ENCODE data around the gene E2F3.

DNA sequence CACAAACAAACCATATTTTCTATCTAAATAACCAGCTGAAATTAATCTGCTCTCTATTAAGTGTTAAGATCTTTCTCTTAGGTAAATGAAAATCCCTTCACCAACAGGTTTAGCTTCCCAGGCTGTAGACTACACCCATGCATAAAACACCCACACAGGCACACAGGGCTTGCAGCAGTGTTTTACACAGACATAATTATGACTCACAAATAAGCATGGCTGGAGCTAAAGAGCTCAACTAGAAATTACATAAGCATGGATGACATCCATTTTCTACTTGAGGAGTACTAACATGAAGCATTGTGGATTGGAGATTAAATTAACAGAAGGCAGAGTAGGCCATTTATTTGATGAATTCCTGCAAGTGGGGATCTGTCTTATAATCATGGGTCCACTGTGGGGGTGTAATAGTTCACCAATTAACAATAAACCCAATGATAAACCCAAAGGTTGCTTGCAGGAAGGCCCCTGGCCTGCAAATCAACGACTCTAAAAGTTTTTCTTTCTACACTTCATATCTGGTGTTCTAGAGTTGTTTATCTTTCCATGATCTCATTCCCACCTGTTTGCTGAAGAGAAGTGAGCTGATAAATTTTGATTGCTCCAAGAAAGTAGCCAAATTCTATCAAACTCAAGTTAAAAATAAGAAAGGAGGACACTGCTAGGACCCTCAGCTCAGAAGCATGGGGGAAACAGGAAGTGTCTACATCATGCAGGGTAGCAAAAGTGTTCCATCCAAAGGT is 33.8 kb upstream of the E2F3 start:
- TF ChIP-seq ZFP30 (CRISPR knock-in tag; IDR thresholded peaks at IDR 0.05) (no peak), PPARA (CRISPR knock-in tag; IDR thresholded peaks at IDR 0.05; ENCODE audit: borderline replicate concordance) (no peak), ZNF565 (CRISPR knock-in tag; conservative IDR thresholded peaks at IDR 0.05; ENCODE audit: low read depth) (no peak), BACH2 (CRISPR knock-in tag; IDR thresholded peaks at IDR 0.05; ENCODE audit: borderline replicate concordance) (no peak), ZC3H10 (CRISPR knock-in tag; IDR thresholded peaks at IDR 0.05) (no peak), RARB (CRISPR knock-in tag; IDR thresholded peaks at IDR 0.05) (no peak), GLIS3 (CRISPR knock-in tag; IDR thresholded peaks at IDR 0.05) (no peak), ZNF8 (CRISPR knock-in tag; IDR thresholded peaks at IDR 0.05) (no peak), ISL1 (CRISPR knock-in tag; IDR thresholded peaks at IDR 0.05) (no peak), ESRRG (CRISPR knock-in tag; IDR thresholded peaks at IDR 0.05) (no peak), TCF4 (CRISPR knock-in tag; IDR thresholded peaks at IDR 0.05; ENCODE audit: borderline replicate concordance) (no peak)
- TF ChIP-seq, protein P1, sequence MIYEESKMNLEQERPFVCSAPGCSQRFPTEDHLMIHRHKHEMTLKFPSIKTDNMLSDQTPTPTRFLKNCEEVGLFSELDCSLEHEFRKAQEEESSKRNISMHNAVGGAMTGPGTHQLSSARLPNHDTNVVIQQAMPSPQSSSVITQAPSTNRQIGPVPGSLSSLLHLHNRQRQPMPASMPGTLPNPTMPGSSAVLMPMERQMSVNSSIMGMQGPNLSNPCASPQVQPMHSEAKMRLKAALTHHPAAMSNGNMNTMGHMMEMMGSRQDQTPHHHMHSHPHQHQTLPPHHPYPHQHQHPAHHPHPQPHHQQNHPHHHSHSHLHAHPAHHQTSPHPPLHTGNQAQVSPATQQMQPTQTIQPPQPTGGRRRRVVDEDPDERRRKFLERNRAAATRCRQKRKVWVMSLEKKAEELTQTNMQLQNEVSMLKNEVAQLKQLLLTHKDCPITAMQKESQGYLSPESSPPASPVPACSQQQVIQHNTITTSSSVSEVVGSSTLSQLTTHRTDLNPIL (CRISPR knock-in tag; IDR thresholded peaks at IDR 0.05; ENCODE audit: low read depth) = no peak
- TF ChIP-seq, protein P2, sequence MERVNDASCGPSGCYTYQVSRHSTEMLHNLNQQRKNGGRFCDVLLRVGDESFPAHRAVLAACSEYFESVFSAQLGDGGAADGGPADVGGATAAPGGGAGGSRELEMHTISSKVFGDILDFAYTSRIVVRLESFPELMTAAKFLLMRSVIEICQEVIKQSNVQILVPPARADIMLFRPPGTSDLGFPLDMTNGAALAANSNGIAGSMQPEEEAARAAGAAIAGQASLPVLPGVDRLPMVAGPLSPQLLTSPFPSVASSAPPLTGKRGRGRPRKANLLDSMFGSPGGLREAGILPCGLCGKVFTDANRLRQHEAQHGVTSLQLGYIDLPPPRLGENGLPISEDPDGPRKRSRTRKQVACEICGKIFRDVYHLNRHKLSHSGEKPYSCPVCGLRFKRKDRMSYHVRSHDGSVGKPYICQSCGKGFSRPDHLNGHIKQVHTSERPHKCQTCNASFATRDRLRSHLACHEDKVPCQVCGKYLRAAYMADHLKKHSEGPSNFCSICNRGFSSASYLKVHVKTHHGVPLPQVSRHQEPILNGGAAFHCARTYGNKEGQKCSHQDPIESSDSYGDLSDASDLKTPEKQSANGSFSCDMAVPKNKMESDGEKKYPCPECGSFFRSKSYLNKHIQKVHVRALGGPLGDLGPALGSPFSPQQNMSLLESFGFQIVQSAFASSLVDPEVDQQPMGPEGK (CRISPR knock-in tag; IDR thresholded peaks at IDR 0.05; ENCODE audit: borderline replicate concordance) = no peak
- TF ChIP-seq, protein P3, sequence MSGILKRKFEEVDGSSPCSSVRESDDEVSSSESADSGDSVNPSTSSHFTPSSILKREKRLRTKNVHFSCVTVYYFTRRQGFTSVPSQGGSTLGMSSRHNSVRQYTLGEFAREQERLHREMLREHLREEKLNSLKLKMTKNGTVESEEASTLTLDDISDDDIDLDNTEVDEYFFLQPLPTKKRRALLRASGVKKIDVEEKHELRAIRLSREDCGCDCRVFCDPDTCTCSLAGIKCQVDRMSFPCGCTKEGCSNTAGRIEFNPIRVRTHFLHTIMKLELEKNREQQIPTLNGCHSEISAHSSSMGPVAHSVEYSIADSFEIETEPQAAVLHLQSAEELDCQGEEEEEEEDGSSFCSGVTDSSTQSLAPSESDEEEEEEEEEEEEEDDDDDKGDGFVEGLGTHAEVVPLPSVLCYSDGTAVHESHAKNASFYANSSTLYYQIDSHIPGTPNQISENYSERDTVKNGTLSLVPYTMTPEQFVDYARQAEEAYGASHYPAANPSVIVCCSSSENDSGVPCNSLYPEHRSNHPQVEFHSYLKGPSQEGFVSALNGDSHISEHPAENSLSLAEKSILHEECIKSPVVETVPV (CRISPR knock-in tag; IDR thresholded peaks at IDR 0.05) = no peak
